ENCODE measurements around the gene COX6A1.

Gene COX6A1

GRCh38 chr12:120394483-120395367 is 43.2 kb upstream of the COX6A1 start (continued):
- TF ChIP-seq PATZ1 (CRISPR knock-in tag; IDR thresholded peaks at IDR 0.05; ENCODE audit: borderline replicate concordance) (no peak), CREB5 (CRISPR knock-in tag; IDR thresholded peaks at IDR 0.05; ENCODE audit: low read depth) (no peak), ZFP30 (CRISPR knock-in tag; IDR thresholded peaks at IDR 0.05) (no peak), ZFP3 (CRISPR knock-in tag; IDR thresholded peaks at IDR 0.05) (no peak), TCF4 (CRISPR knock-in tag; IDR thresholded peaks at IDR 0.05; ENCODE audit: borderline replicate concordance) (no peak), ARNTL (CRISPR knock-in tag; IDR thresholded peaks at IDR 0.05; ENCODE audit: borderline replicate concordance, low read depth) (no peak)

GRCh38 chr12:120397824-120398540 is 39.9 kb upstream of the COX6A1 start:
- no peak for ATAC-seq
- TF ChIP-seq ZNF70 (CRISPR knock-in tag; IDR thresholded peaks at IDR 0.05) = no peak
- TF ChIP-seq ZFP30 (CRISPR knock-in tag; IDR thresholded peaks at IDR 0.05) = no peak
- TF ChIP-seq OSR1 (CRISPR knock-in tag; IDR thresholded peaks at IDR 0.05) = no peak
- no peak for TF ChIP-seq ZFP3 (CRISPR knock-in tag; IDR thresholded peaks at IDR 0.05)
- TF ChIP-seq TCF4 (CRISPR knock-in tag; IDR thresholded peaks at IDR 0.05; ENCODE audit: borderline replicate concordance) = no peak
- no peak for TF ChIP-seq SNAI2 (CRISPR knock-in tag; IDR thresholded peaks at IDR 0.05)
- no peak for TF ChIP-seq BACH2 (CRISPR knock-in tag; IDR thresholded peaks at IDR 0.05; ENCODE audit: borderline replicate concordance)
- no peak for TF ChIP-seq PATZ1 (CRISPR knock-in tag; IDR thresholded peaks at IDR 0.05; ENCODE audit: borderline replicate concordance)
- no peak for TF ChIP-seq CSRNP3 (CRISPR knock-in tag; IDR thresholded peaks at IDR 0.05)

- ATAC-seq = peak; percentile 85
- no peak for TF ChIP-seq ZNF70 (CRISPR knock-in tag; IDR thresholded peaks at IDR 0.05)
- no peak for TF ChIP-seq TOX (CRISPR knock-in tag; IDR thresholded peaks at IDR 0.05; ENCODE audit: borderline replicate concordance)
- no peak for TF ChIP-seq RARB (CRISPR knock-in tag; IDR thresholded peaks at IDR 0.05)
- no peak for TF ChIP-seq ZNF565 (CRISPR knock-in tag; conservative IDR thresholded peaks at IDR 0.05; ENCODE audit: low read depth)
These were observed 38.4 kb upstream of the COX6A1 start for GRCh38 chr12:120399531-120399930.

- peak; percentile 90 for ATAC-seq
- no peak for TF ChIP-seq ZNF565 (CRISPR knock-in tag; conservative IDR thresholded peaks at IDR 0.05; ENCODE audit: low read depth)
- no peak for TF ChIP-seq RARB (CRISPR knock-in tag; IDR thresholded peaks at IDR 0.05)
- no peak for TF ChIP-seq PPARA (CRISPR knock-in tag; IDR thresholded peaks at IDR 0.05; ENCODE audit: borderline replicate concordance)
- TF ChIP-seq TOX (CRISPR knock-in tag; IDR thresholded peaks at IDR 0.05; ENCODE audit: borderline replicate concordance) = no peak
- no peak for TF ChIP-seq ARNTL (CRISPR knock-in tag; IDR thresholded peaks at IDR 0.05; ENCODE audit: borderline replicate concordance, low read depth)
- no peak for TF ChIP-seq GLIS3 (CRISPR knock-in tag; IDR thresholded peaks at IDR 0.05)
- no peak for TF ChIP-seq POU6F1 (CRISPR knock-in tag; IDR thresholded peaks at IDR 0.05; ENCODE audit: borderline replicate concordance, low read depth)
- no peak for TF ChIP-seq ZFP30 (CRISPR knock-in tag; IDR thresholded peaks at IDR 0.05)
- no peak for TF ChIP-seq OSR1 (CRISPR knock-in tag; IDR thresholded peaks at IDR 0.05)
- no peak for TF ChIP-seq PATZ1 (CRISPR knock-in tag; IDR thresholded peaks at IDR 0.05; ENCODE audit: borderline replicate concordance)
- no peak for TF ChIP-seq CSRNP3 (CRISPR knock-in tag; IDR thresholded peaks at IDR 0.05)
- TF ChIP-seq ZNF70 (CRISPR knock-in tag; IDR thresholded peaks at IDR 0.05) = no peak
- TF ChIP-seq CSDC2 (CRISPR knock-in tag; IDR thresholded peaks at IDR 0.05) = no peak
- no peak for TF ChIP-seq ZNF8 (CRISPR knock-in tag; IDR thresholded peaks at IDR 0.05)
These were observed 35.7 kb upstream of the COX6A1 start for GRCh38 chr12:120402217-120402616.
